Liver (tissue), 9 donors: ENCODE measurements around the gene AQP6. TPM values are rescaled to one million over a fixed set of nuclear protein-coding genes. Genes with fewer than 3 reads are reported as not detected.

ENCODE experiments used
- DNase-seq: peaks from one replicate; pipeline ENCODE4 v3.0.0-alpha.2; 2017; ENCODE audit warnings: low spot score
- H3K27ac ChIP-seq, 2 donors: one replicate each; pipeline ENCODE4 v1.7.0; 2013; ENCODE audit warnings: inconsistent platforms in 2 of 2, low read length in 2 of 2, control low read depth in 1 of 2, low read depth in 1 of 2, mild to moderate bottlenecking in 1 of 2
- H3K27me3 ChIP-seq, 4 donors: one replicate each; pipeline versions ENCODE4 v1.6.1 to v1.7.0; 2013; ENCODE audit warnings: low read length in 3 of 4, inconsistent platforms in 1 of 4, mild to moderate bottlenecking in 1 of 4, moderate library complexity in 1 of 4; ENCODE audit not compliant: control insufficient read depth in 4 of 4, insufficient read depth in 4 of 4
- H3K36me3 ChIP-seq, 4 donors: one replicate each; pipeline versions ENCODE4 v1.6.1 to v1.7.0; 2013; ENCODE audit warnings: low read length in 3 of 4, mild to moderate bottlenecking in 3 of 4, low read depth in 1 of 4, moderate library complexity in 1 of 4; ENCODE audit not compliant: control insufficient read depth in 4 of 4, insufficient read depth in 3 of 4
- H3K4me1 ChIP-seq, 4 donors: one replicate each; pipeline versions ENCODE4 v1.6.1 to v1.7.0; 2013; ENCODE audit warnings: low read length in 3 of 4, mild to moderate bottlenecking in 3 of 4, moderate library complexity in 1 of 4; ENCODE audit not compliant: control insufficient read depth in 4 of 4, insufficient read depth in 4 of 4
- H3K4me3 ChIP-seq, 3 donors: one replicate each; pipeline versions ENCODE4 v1.6.1 to v1.7.0; 2013; ENCODE audit warnings: low read length in 3 of 3, control low read depth in 1 of 3, low read depth in 1 of 3, mild to moderate bottlenecking in 1 of 3
- H3K9ac ChIP-seq, 2 donors: one replicate each; pipeline ENCODE4 v1.7.0; 2013; ENCODE audit warnings: low read length in 2 of 2, mild to moderate bottlenecking in 2 of 2, moderate library complexity in 2 of 2, control low read depth in 1 of 2, low read depth in 1 of 2
- H3K9me3 ChIP-seq, 4 donors: one replicate each; pipeline versions ENCODE4 v1.6.1 to v1.7.0; 2013; ENCODE audit warnings: low read length in 3 of 4; ENCODE audit not compliant: control insufficient read depth in 4 of 4
- ATF3 ChIP-seq: IDR thresholded peaks from 2 replicates; pipeline ENCODE4 v1.6.1; 2016; ENCODE audit warnings: antibody characterized with exemption
- CTCF ChIP-seq: fragments of 150-350 bp; IDR thresholded peaks from 2 replicates; pipeline ENCODE4 v1.5.1; 2017; ENCODE audit warnings: improper control_type of control experiment, low read depth, low read length; ENCODE audit not compliant: missing input control
- EGR1 ChIP-seq, 2 donors: IDR thresholded peaks; 2 replicates each; pipeline ENCODE4 v1.6.1; 2016 to 2018; ENCODE audit warnings: antibody characterized with exemption in 2 of 2, low read depth in 2 of 2
- FOXA2 ChIP-seq: IDR thresholded peaks from 2 replicates; pipeline ENCODE4 v1.6.1; 2016; ENCODE audit warnings: antibody characterized with exemption
- GABPA ChIP-seq, 2 donors: IDR thresholded peaks in 1 of 2; conservative IDR thresholded peaks in 1 of 2; 2 replicates each; pipeline ENCODE4 v1.6.1; 2016; ENCODE audit warnings: antibody characterized with exemption in 2 of 2, mild to moderate bottlenecking in 1 of 2, moderate library complexity in 1 of 2
- HNF4G ChIP-seq: IDR thresholded peaks from 2 replicates; pipeline ENCODE4 v1.6.1; 2016; ENCODE audit warnings: antibody characterized with exemption
- JUND ChIP-seq, 2 donors: IDR thresholded peaks; 2 replicates each; pipeline ENCODE4 v1.6.1; 2016; ENCODE audit warnings: antibody characterized with exemption in 2 of 2
- NR2F2 ChIP-seq: IDR thresholded peaks from 2 replicates; pipeline ENCODE4 v1.6.1; 2016; ENCODE audit warnings: antibody characterized with exemption
- RAD21 ChIP-seq, 2 donors: IDR thresholded peaks; 2 replicates each; pipeline ENCODE4 v1.6.1; 2016; ENCODE audit warnings: antibody characterized with exemption in 2 of 2, mild to moderate bottlenecking in 2 of 2
- REST ChIP-seq: IDR thresholded peaks from 2 replicates; pipeline ENCODE4 v1.6.1; 2016; ENCODE audit warnings: antibody characterized with exemption, mild to moderate bottlenecking
- RXRA ChIP-seq, 2 donors: IDR thresholded peaks; 2 replicates each; pipeline ENCODE4 v1.6.1; 2017 to 2018; ENCODE audit warnings: antibody characterized with exemption in 2 of 2, mild to moderate bottlenecking in 1 of 2
- SP1 ChIP-seq: IDR thresholded peaks from 2 replicates; pipeline ENCODE4 v1.6.1; 2018; ENCODE audit warnings: antibody characterized with exemption, mild to moderate bottlenecking
- TAF1 ChIP-seq: conservative IDR thresholded peaks from 2 replicates; pipeline ENCODE4 v1.6.1; 2016; ENCODE audit warnings: antibody characterized with exemption, mild to moderate bottlenecking
- ZBTB33 ChIP-seq: IDR thresholded peaks from 2 replicates; pipeline ENCODE4 v1.6.1; 2016; ENCODE audit warnings: antibody characterized with exemption
- WGBS: extraction: QIAGEN DNeasy Blood & Tissue Kit; methylation state at CpG from one replicate; pipeline ENCODE4 v1.1.7; 2013; 5-methylcytosine and 5-hydroxymethylcytosine counted together
- polyA plus RNA-seq, 2 donors: library from polyadenylated mRNA; stranded (reverse) in 1 of 2; unstranded in 1 of 2; fragments of 200-250 nt in 1 of 2; fragments of >200 nt in 1 of 2; fragmentation: Nextera tagmentation in 1 of 2; extraction: Ambion mirVana in 1 of 2; gene quantifications; one replicate each; pipeline versions ENCODE4 v1.2.1 to v1.2.3, GENCODE V29; 2013 to 2015
- total RNA-seq, 2 donors: library from RNA; depleted of rRNA; stranded (reverse); fragments of >200 nt; gene quantifications; one replicate each; pipeline ENCODE4 v1.2.3, GENCODE V29; 2014
- TF ChIP-seq, protein P1 (sequence below): IDR thresholded peaks from 2 replicates; pipeline ENCODE4 v1.6.1; 2016; ENCODE audit warnings: antibody characterized with exemption
- donor health status: healthy.
- donor health status: healthy.
- donor health status: healthy.
- donor health status: healthy.
- donor health status: healthy.

AQP6 gene
- total and polyA plus RNA-seq, 4 donors, result 0.05 to 0.11 TPM; not detected in 2

DNA sequence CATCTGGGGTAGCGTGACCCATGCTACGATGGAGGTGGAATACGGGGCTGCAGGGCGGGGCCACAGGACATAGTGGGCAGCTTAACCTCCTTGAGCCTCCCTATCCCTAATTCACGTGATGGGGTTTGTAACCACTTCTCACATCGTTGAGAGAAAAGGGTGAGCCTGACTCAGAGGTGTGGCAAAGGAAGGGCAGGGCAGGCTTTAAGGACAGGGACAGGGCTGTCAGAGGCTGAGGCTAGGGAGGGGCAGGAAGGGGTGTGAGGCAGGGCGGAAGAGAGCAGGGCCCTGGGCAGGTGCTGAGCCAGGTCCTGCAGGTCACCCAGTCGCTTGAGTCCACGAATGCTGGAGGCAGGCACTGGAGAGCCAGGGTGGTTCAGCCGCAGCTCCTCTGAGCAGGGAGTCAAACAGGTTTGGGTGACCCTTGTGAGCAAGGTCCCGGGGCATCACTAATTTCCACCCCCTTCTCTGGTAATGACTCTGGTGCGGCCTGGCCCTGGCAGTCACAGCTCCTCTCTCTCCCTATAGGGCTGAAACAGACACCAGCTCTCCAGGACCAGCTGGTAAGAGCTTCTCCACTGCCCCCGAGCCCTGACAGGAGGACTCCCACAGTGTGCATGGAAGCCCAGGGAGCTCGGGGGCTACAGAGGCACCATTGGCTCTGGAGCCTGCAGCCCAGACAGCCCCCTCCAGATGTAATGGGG, 29.7 kb upstream of the AQP6 start:
- Histone ChIP-seq H3K27ac (no peak overlapping the region), H3K4me3 (no peak overlapping the region), H3K9ac (no peak overlapping the region), H3K27me3 (no peaks in the 10 kb centered on the region), H3K36me3 (no peaks in the 10 kb centered on the region), H3K9me3 (no peaks in the 10 kb centered on the region), H3K4me1 (peaks cover 0 to 3% (median 0%) of the 10 kb centered on the region in 4 donors)
- DNase-seq, result no peak
- 81% methylated on average over 14 of the region's 14 CpGs for WGBS
- TF ChIP-seq HNF4G (no peak), GABPA (IDR thresholded peaks at IDR 0.05 in 1 of 2, conservative IDR thresholded peaks at IDR 0.05 in 1 of 2) (no peak), RAD21 (IDR thresholded peaks at IDR 0.05) (no peak), SP1 (no peak), ZBTB33 (no peak), ATF3 (no peak), CTCF (no peak), FOXA2 (no peak), RXRA (IDR thresholded peaks at IDR 0.05) (no peak), JUND (IDR thresholded peaks at IDR 0.05) (no peak), NR2F2 (no peak), TAF1 (no peak), REST (no peak), EGR1 (IDR thresholded peaks at IDR 0.05; ENCODE audit: low read depth in 2 of 2) (no peak)
- TF ChIP-seq, protein P1, sequence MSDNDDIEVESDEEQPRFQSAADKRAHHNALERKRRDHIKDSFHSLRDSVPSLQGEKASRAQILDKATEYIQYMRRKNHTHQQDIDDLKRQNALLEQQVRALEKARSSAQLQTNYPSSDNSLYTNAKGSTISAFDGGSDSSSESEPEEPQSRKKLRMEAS, result no peak

- H3K9me3 ChIP-seq, result no peaks in the 10 kb centered on the region
- 93% methylated on average over 1 of the region's 1 CpG for WGBS
- no peaks in the 10 kb centered on the region for H3K36me3 ChIP-seq
- no peak overlapping the region for H3K4me3 ChIP-seq
- TF ChIP-seq ZBTB33 (no peak), RXRA (IDR thresholded peaks at IDR 0.05) (no peak), ATF3 (no peak), REST (no peak), NR2F2 (no peak)
- no peak overlapping the region for H3K9ac ChIP-seq
- peaks cover 0 to 3% (median 0%) of the 10 kb centered on the region in 4 donors for H3K4me1 ChIP-seq
- no peak overlapping the region for H3K27ac ChIP-seq
- H3K27me3 ChIP-seq, result no peaks in the 10 kb centered on the region
- DNase-seq, result no peak
These were observed 29.2 kb upstream of the AQP6 start for GRCh38 chr12:49943625-49943960.
